CD4-positive, alpha-beta T cell treated with Interferon gamma for 1 hour (primary cell): ENCODE results near the gene CRYBB1.

Experiments used
- DNase-seq: peaks from one replicate; pipeline ENCODE4 v3.0.0-alpha.2; 2020

Gene CRYBB1

DNA sequence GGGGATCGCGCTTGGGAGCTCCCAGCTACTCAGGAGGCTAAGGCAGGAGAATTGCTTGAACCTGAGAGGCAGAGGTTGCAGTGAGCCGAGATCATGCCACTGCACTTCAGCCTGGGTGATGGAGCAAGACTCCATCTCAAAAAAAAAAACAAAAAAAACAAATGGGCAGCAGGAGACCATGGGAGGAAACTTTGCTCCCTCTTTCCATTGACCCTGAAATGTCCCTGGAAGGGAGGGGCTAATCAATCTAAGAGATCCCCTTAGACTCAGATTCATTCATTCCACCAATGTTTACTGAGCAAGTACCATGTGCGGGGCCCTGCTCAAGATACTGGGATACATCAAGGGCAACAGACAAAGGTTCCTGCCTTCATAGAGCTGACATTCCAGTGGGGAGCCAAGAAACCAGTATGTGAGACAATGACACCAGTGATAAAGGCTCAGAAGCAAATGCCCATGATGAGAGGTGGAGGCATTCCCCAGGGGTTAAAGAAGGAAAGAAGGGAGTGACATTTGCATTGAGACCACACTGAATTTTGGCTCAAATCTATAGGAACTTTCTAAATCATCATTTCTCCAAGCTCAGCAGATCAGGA lies 67.8 kb downstream of the CRYBB1 start:
- DNase-seq, result no peak
